Prostate gland (tissue), 2 donors: Measurements from ENCODE around the gene SUMF1.

Source experiments
- POLR2A ChIP-seq: fragments of 450-650 bp; IDR thresholded peaks from one replicate; pipeline ENCODE4 v1.6.1; 2016; ENCODE audit warnings: antibody characterized with exemption, mild to moderate bottlenecking
- POLR2AphosphoS5 ChIP-seq: sonication (generic); formaldehyde crosslinking; IDR thresholded peaks from one replicate; pipeline ENCODE4 v1.6.1; 2017; ENCODE audit warnings: antibody characterized with exemption
- TF ChIP-seq, protein P1 (sequence below), 4 experiments: fragments of 200-600 bp in 2 of 4; fragments of 450-650 bp in 2 of 4; sonication (generic) in 2 of 4; IDR thresholded peaks; 1 replicate in 3 of 4; 2 replicates in 1 of 4; pipeline ENCODE4 v1.5.1; 2016 to 2019; ENCODE audit warnings: antibody characterized with exemption in 4 of 4, mild to moderate bottlenecking in 2 of 4, moderate library complexity in 2 of 4

GRCh38 chr3:4448187-4448586 lies 18.9 kb downstream of the SUMF1 start:
- TF ChIP-seq, protein P1, sequence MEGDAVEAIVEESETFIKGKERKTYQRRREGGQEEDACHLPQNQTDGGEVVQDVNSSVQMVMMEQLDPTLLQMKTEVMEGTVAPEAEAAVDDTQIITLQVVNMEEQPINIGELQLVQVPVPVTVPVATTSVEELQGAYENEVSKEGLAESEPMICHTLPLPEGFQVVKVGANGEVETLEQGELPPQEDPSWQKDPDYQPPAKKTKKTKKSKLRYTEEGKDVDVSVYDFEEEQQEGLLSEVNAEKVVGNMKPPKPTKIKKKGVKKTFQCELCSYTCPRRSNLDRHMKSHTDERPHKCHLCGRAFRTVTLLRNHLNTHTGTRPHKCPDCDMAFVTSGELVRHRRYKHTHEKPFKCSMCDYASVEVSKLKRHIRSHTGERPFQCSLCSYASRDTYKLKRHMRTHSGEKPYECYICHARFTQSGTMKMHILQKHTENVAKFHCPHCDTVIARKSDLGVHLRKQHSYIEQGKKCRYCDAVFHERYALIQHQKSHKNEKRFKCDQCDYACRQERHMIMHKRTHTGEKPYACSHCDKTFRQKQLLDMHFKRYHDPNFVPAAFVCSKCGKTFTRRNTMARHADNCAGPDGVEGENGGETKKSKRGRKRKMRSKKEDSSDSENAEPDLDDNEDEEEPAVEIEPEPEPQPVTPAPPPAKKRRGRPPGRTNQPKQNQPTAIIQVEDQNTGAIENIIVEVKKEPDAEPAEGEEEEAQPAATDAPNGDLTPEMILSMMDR (IDR thresholded peaks at IDR 0.05), result no peak
- TF ChIP-seq POLR2AphosphoS5 (no peak), POLR2A (no peak)
